HG03460 (cell line): ENCODE measurements around the gene FBXO40.

ENCODE experiments used
- ATAC-seq: cut with Tn5 transposase; IDR thresholded peaks from one replicate; pipeline ENCODE4 v1.9.1; 2021; ENCODE audit not compliant: unreplicated experiment

The FBXO40 gene

DNA sequence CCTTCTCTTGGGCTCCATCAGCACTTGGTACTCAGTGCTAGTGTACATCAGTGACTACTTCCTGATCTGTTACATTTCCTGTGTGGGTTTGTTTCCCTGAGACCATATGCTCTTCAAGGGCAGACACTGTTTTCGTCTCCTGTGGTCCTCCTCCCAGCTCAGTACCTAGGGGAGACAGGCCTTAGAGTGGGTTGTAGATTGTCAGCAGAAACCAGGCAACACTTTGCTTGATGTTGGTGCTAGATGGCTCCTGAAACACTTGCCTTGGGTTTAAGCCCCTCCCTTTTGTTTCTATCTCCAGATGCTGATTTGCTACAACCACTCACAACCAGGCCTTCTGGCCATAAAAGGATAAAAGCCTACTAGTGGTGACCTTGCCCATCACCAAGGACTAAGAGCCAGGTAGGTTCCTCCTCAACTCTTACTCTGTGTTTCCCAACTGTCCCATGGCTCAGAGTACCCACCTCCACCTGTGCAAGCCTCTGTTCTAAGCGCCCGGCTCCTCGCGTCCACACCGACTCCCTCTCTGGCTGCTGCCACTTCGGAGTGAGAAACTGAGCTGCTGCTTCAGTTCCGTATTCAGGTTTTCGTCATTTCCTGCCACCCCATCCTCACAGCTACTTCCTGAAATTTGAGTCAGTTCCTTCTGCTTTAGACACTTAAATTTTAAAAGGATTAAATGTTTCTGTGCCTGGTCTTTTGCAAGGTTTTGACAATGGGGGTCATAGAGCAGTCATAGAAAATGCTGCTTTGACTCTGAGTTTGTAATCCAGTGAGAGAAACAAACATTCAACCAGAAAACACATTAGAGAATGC is 67.4 kb downstream of the FBXO40 start, which contains the start of gene HCLS1:
TSS of gene HCLS1 (minus strand) at position 548 of the 816 bp plus-strand sequence. CDS start 2,556 bp downstream, outside the sequence.
- ATAC-seq = peak; percentile 86

DNA sequence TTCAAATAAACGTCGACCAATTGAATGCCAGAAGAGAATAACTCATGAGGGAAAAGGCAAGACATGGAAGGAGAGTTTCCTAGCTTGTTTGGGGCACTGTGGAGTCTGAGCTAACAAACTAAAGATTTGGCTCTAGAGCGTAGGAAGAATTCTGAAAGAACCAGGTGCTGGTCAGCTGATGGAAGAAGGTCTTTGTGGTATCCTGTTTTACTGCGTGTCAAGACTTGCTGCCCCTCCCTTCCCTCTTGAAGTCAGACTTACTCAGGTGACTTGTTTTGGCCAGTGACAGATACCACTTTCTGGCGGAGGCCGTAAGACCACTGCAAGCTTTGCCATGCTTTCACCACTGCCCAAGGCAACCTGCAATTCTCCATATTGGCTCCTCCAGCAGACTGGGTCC is 68.2 kb downstream of the FBXO40 start:
- no peak for ATAC-seq

DNA sequence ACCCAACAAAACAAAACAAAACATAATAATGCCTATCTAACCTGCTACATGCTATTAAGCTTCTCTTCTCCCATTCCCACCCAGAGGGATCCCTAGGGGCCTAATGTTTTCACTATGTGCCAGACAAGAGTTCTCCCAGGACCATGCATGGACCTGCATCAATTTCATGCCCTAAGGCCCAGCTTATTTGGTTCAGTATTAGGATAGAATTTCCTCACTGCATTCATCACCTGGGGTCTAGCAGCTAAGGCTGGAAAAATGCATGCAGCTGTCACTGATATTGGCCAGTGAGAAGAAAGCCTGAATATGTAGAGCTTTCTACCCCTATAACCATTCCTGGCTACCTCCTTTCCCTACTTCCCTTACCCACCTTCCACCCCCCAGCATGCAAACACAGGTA is 69.6 kb downstream of the FBXO40 start:
- no peak for ATAC-seq

DNA sequence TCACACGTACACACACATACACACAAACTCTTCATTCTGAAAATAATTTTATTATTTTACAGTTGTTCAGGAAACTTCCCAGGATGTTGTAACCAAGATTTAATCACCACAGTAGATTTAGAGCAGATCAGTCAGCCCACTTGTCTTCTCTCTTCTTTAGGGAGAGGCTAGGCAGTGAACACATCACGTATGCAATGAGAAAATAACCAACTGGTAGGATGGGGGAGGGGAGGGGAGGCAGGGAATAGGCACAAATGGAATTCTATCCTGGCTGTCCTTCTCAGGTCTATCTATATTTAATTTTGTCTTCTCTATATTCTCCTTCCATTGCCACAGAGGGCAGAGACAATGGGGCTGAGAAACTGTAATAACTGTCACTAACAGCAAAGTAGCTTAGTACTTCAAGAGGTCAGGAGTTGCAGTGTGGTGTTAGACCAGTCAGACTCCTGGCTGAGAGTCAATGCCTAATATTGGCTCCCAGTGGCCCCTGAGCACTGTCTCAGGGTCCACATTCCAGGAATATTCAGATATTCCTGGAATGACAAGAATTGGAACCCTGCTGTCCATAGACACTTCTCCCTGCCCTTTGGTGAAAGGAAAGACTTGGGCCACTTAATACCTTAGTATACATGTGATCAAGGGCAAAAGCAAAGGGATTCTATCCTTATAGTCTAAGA is 70.1 kb downstream of the FBXO40 start:
- ATAC-seq = no peak

DNA sequence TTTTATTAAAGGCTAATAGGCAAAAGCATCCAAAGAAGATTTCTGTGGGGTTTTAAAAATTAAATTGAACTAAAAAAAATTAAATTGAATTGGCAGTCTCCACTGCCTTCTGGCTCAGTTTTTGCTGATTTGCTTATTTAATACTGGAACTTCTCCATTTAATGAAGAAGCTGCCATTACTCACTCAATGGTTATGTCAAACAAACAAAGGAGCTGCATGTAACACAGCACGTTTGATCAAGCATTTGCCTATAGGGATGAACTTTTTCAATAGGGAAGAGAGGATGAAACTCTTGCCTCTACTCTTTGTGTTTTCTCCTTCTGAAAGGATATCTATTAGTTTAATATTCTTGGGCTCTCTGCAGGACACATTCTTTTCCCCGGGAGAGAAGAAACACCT is 72.3 kb downstream of the FBXO40 start:
- no peak for ATAC-seq

DNA sequence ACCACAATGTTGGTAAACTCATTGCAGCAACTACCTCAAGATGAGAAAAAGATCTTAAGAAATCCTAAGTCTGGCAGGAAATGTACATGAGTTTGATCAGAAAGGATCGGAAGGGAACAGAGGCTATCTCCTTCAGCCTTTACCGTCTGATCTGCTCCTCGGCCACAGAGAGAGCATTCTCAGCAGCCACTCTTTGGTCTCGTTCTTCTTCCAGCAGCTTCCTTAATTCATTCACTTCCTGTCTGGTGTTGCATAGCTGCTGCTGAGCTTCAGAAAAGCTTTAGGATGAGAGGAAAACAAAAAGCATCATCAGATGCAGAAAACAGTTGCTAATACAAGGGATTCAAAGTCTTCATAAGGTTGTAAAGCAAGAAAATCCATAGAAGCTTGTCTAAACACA is 74.2 kb downstream of the FBXO40 start:
- no peak for ATAC-seq

DNA sequence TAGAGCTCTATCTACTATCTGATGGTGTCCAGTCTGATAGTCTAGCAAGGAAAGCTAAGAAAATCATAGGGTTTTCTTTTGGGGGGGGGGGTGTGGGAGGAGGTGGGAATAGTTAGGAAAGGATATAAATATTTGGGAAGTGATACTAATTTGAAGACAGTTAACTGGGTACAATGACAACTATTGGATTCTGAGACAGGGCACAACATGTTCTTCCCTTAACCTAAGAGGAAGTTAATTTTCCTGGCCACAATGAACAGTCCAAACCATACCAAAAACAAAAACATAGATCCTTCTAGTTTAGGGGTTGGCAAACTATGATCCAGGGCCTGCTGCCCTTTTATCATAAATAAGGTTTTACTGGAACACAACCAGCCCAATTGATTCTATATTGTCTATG is 77.5 kb downstream of the FBXO40 start:
- no peak for ATAC-seq

DNA sequence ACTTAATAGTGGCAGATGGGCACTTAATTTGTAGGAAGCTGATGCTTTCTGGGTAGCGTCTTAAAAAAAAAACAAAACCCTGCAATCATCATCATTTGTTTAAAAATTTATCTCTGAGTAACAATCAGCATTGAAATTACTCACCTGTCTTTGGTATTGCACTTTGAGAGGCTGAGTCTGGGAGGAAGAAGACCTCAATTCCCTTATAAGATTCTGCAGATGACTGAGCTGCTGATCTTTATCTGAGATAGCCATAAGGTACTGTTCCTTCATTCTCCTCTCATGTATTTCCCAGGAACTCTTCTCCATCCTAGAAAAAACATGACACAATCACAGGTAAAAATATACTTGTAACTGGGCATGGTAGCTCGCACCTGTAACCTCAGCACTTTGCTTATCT is 84.0 kb downstream of the FBXO40 start:
- no peak for ATAC-seq
